Epithelial cell of esophagus (primary cell): ENCODE measurements around the gene ACOD1.

ENCODE experiments used
- DNase-seq: peaks from one replicate; pipeline ENCODE4 v3.0.0; 2010; ENCODE audit warnings: low read depth
- H3K4me3 ChIP-seq: 2 replicates; pipeline ENCODE4 v1.5.1; 2011; ENCODE audit warnings: mild to moderate bottlenecking, low read length, control low read depth
- CTCF ChIP-seq: IDR thresholded peaks from 2 replicates; pipeline ENCODE4 v1.5.1; 2011; ENCODE audit warnings: low read depth, mild to moderate bottlenecking, low read length, control low read depth, inconsistent platforms; ENCODE audit not compliant: insufficient read depth; ENCODE audit errors: missing control alignments

Gene ACOD1

GRCh38 chr13:76967031-76967430 is 18.7 kb downstream of the ACOD1 start:
- TF ChIP-seq CTCF: no peak
- no peak overlapping the region for H3K4me3 ChIP-seq
- no peak for DNase-seq

GRCh38 chr13:76968041-76968440 is 19.7 kb downstream of the ACOD1 start:
- no peak overlapping the region for H3K4me3 ChIP-seq
- TF ChIP-seq CTCF: no peak
- no peak for DNase-seq

GRCh38 chr13:76969488-76970365 is 21.4 kb downstream of the ACOD1 start:
- no peak overlapping the region for H3K4me3 ChIP-seq
- TF ChIP-seq CTCF: no peak
- peak; percentile 95 for DNase-seq

GRCh38 chr13:76971215-76971614 is 22.9 kb downstream of the ACOD1 start:
- TF ChIP-seq CTCF: no peak
- H3K4me3 ChIP-seq: no peak overlapping the region
- DNase-seq: no peak

GRCh38 chr13:76971851-76972829 is 23.8 kb downstream of the ACOD1 start:
- no peak for DNase-seq
- no peak overlapping the region for H3K4me3 ChIP-seq
- no peak for TF ChIP-seq CTCF

GRCh38 chr13:76973920-76974617 is 25.8 kb downstream of the ACOD1 start:
- H3K4me3 ChIP-seq: no peak overlapping the region
- DNase-seq: no peak
- no peak for TF ChIP-seq CTCF
